ENCODE measurements around the gene ZNF469. TPM values are rescaled to one million over a fixed set of nuclear protein-coding genes. Genes with fewer than 3 reads are reported as not detected.

The ZNF469 gene
- total RNA-seq, 6 experiments from 2014 or later = 0.22 to 1.3 (median 0.37) TPM

GRCh38 chr16:88395669-88396584 is 13.2 kb downstream of the ZNF469 start:
- intact Hi-C loops (cut with DNase I) = no loop called here
- TF ChIP-seq POLR2A (IDR thresholded peaks at IDR 0.05) = no peak
- TF ChIP-seq CTCF (IDR thresholded peaks at IDR 0.05) = no peak
- no peaks in the 10 kb centered on the region for H3K27me3 ChIP-seq
- H3K27ac ChIP-seq = no peak overlapping the region
- WGBS (ENCODE audit: insufficient coverage, low coverage, low lambda C conversion rate, missing lambda C conversion rate) = 73% methylated on average over 8 of the region's 21 CpGs
- H3K36me3 ChIP-seq = no peaks in the 10 kb centered on the region
- no peaks in the 10 kb centered on the region for H3K4me1 ChIP-seq
- no peak for ATAC-seq
- no peaks in the 10 kb centered on the region for H3K9me3 ChIP-seq
- no peak for DNase-seq
- no peak overlapping the region for H3K4me3 ChIP-seq

- DNase-seq = no peak
These were observed 15.6 kb downstream of the ZNF469 start for GRCh38 chr16:88398170-88398873.

GRCh38 chr16:88398874-88399178 is 16.1 kb downstream of the ZNF469 start:
- Histone ChIP-seq H3K36me3 (no peaks in the 10 kb centered on the region), H3K4me3 (no peak overlapping the region), H3K4me1 (no peaks in the 10 kb centered on the region), H3K9me3 (no peaks in the 10 kb centered on the region), H3K27ac (no peak overlapping the region), H3K27me3 (no peaks in the 10 kb centered on the region)
- TF ChIP-seq POLR2A (IDR thresholded peaks at IDR 0.05) (no peak), CTCF (IDR thresholded peaks at IDR 0.05) (no peak)
- intact Hi-C loops (cut with DNase I) = no loop called here
- no CpG with 5 or more reads among the region's 8 CpGs for WGBS (ENCODE audit: insufficient coverage, low coverage, low lambda C conversion rate, missing lambda C conversion rate)
- DNase-seq = no peak
- no peak for ATAC-seq

More at GRCh38 chr16:88398170-88398873, 15.6 kb downstream of the ZNF469 start:
- H3K27ac ChIP-seq = no peak overlapping the region
- no peak for TF ChIP-seq CTCF (IDR thresholded peaks at IDR 0.05)
- no peak for TF ChIP-seq POLR2A (IDR thresholded peaks at IDR 0.05)
- 68% methylated on average over 18 of the region's 20 CpGs for WGBS (ENCODE audit: insufficient coverage, low coverage, low lambda C conversion rate, missing lambda C conversion rate)
- H3K27me3 ChIP-seq = no peaks in the 10 kb centered on the region
- ATAC-seq = no peak
- intact Hi-C loops (cut with DNase I) = no loop called here
- no peak overlapping the region for H3K4me3 ChIP-seq
- no peaks in the 10 kb centered on the region for H3K36me3 ChIP-seq
- H3K4me1 ChIP-seq = no peaks in the 10 kb centered on the region
- no peaks in the 10 kb centered on the region for H3K9me3 ChIP-seq

- H3K4me3 ChIP-seq = no peak overlapping the region
- H3K36me3 ChIP-seq = no peaks in the 10 kb centered on the region
- ATAC-seq (no peak), DNase-seq (no peak)
- no peaks in the 10 kb centered on the region for H3K27me3 ChIP-seq
- no peak overlapping the region for H3K27ac ChIP-seq
- intact Hi-C loops (cut with DNase I) = no loop called here
- TF ChIP-seq CTCF (IDR thresholded peaks at IDR 0.05) (no peak), POLR2A (IDR thresholded peaks at IDR 0.05) (no peak)
- no peaks in the 10 kb centered on the region for H3K9me3 ChIP-seq
- H3K4me1 ChIP-seq = no peaks in the 10 kb centered on the region
- no CpG with 5 or more reads among the region's 9 CpGs for WGBS (ENCODE audit: insufficient coverage, low coverage, low lambda C conversion rate, missing lambda C conversion rate)
These were observed 17.4 kb downstream of the ZNF469 start for GRCh38 chr16:88400186-88400585.
